Heart left ventricle (tissue), 13 donors: ENCODE measurements around the gene CCDC148.

ENCODE experiments used
- CTCF ChIP-seq, 12 donors: fragments of 200-600 bp; sonication (generic) in 4 of 12; IDR thresholded peaks; one replicate each; pipeline versions ENCODE4 v1.5.0 to v1.8.0; 2018 to 2022; ENCODE audit warnings: antibody characterized with exemption in 12 of 12, mild to moderate bottlenecking in 5 of 12
- POLR2A ChIP-seq, 2 donors: fragments of 450-650 bp; IDR thresholded peaks; one replicate each; pipeline ENCODE4 v1.6.1; 2017; ENCODE audit warnings: antibody characterized with exemption in 2 of 2, mild to moderate bottlenecking in 2 of 2, moderate library complexity in 2 of 2
- donor health status: ischemic (EF 13 %, LVEDD 7.1; RV severe dilation, severe dysfunction).
- donor health status: DM: no; HTN: yes; CAD: no.
- donor health status: DM: no; HTN: no; CAD: no.
- donor health status: ischemic (EF 25% LVEDD 6.9; RV normal size, moderate dysfunction).
- donor health status: ischemic (EF 25% LVEDD 5.7; RV mildly dilated, moderate dysfunction).
- donor health status: ischemic (EF 35%, LVEDD 5.7; RV mildly dilated, moderate dysfunction).
- donor health status: nonischemic (EF 11% LVEDD 7.7; RV severe dilation, severe dysfunction).
- donor health status: DM: yes; HTN: yes; CAD: no.
- donor health status: PGD.
- donor health status: ischemic (EF 29% LVEDD 5.4; RV normal size, mild dysfunction).
- donor health status: nonischemic (EF 23%, LVEDD 6.1; RV moderate dilation, normal function).

- no peak for TF ChIP-seq CTCF (IDR thresholded peaks at IDR 0.05)
- TF ChIP-seq POLR2A (IDR thresholded peaks at IDR 0.05), result no peak
Observed at GRCh38 chr2:158266111-158266510, 190.4 kb downstream of the CCDC148 start.
